Measurements from ENCODE around the gene BNC2. TPM values are rescaled to one million over a fixed set of nuclear protein-coding genes. Genes with fewer than 3 reads are reported as not detected.

The BNC2 gene
- total RNA-seq, 2 donors from 2014 or later = 0.99 to 1.8 TPM

GRCh38 chr9:16515207-16515606 is 355.3 kb downstream of the BNC2 start:
- Histone ChIP-seq H3K4me3 (no peak overlapping the region), H3K9me3 (no peaks in the 10 kb centered on the region), H3K36me3 (replicated peaks in 1 of 2; ENCODE audit: insufficient read depth in 1 of 2, low read depth in 2 of 2) (no peaks in the 10 kb centered on the region), H3K27ac (no peak overlapping the region), H3K4me1 (no peaks in the 10 kb centered on the region), H3K27me3 (no peaks in the 10 kb centered on the region)
- WGBS, 2 donors = 36 to 48% methylated on average over 12 of the region's 12 CpGs
- intact Hi-C loops (cut with DNase I) = no loop called here
- ATAC-seq (no peak), DNase-seq (no peak)
- TF ChIP-seq POLR2A (IDR thresholded peaks at IDR 0.05) (no peak), CTCF (IDR thresholded peaks at IDR 0.05) (no peak)

- Histone ChIP-seq H3K36me3 (replicated peaks in 1 of 2; ENCODE audit: insufficient read depth in 1 of 2, low read depth in 2 of 2) (no peaks in the 10 kb centered on the region), H3K4me3 (no peak overlapping the region), H3K4me1 (no peaks in the 10 kb centered on the region), H3K27ac (no peak overlapping the region), H3K27me3 (no peaks in the 10 kb centered on the region), H3K9me3 (no peaks in the 10 kb centered on the region)
- WGBS, 2 donors = 56 to 61% methylated on average over 1 of the region's 1 CpG
- intact Hi-C loops (cut with DNase I) = no loop called here
- ATAC-seq (no peak), DNase-seq (no peak)
- no peak for TF ChIP-seq CTCF (IDR thresholded peaks at IDR 0.05)
- TF ChIP-seq POLR2A (IDR thresholded peaks at IDR 0.05) = no peak
Measured at GRCh38 chr9:16514131-16514530, 356.3 kb downstream of the BNC2 start.

GRCh38 chr9:16512281-16512680 is 358.2 kb downstream of the BNC2 start:
- Histone ChIP-seq H3K27ac (no peak overlapping the region), H3K36me3 (replicated peaks in 1 of 2; ENCODE audit: insufficient read depth in 1 of 2, low read depth in 2 of 2) (no peaks in the 10 kb centered on the region), H3K9me3 (no peaks in the 10 kb centered on the region), H3K4me3 (no peak overlapping the region), H3K27me3 (no peaks in the 10 kb centered on the region), H3K4me1 (no peaks in the 10 kb centered on the region)
- DNase-seq (no peak), ATAC-seq (no peak)
- intact Hi-C loops (cut with DNase I) = no loop called here
- TF ChIP-seq POLR2A (IDR thresholded peaks at IDR 0.05) (no peak), CTCF (IDR thresholded peaks at IDR 0.05) (no peak)
- WGBS, 2 donors = 88% methylated on average over 4 of the region's 4 CpGs

- H3K27ac ChIP-seq = no peak overlapping the region
- H3K9me3 ChIP-seq = no peaks in the 10 kb centered on the region
- TF ChIP-seq POLR2A (IDR thresholded peaks at IDR 0.05) (no peak), CTCF (IDR thresholded peaks at IDR 0.05) (no peak)
- intact Hi-C loops (cut with DNase I) = no loop called here
- H3K4me1 ChIP-seq = no peaks in the 10 kb centered on the region
- H3K27me3 ChIP-seq = no peaks in the 10 kb centered on the region
- H3K4me3 ChIP-seq = no peak overlapping the region
- DNase-seq (no peak), ATAC-seq (no peak)
- H3K36me3 ChIP-seq (replicated peaks in 1 of 2; ENCODE audit: insufficient read depth in 1 of 2, low read depth in 2 of 2) = no peaks in the 10 kb centered on the region
- WGBS, 2 donors = 84 to 86% methylated on average over 2 of the region's 2 CpGs
Measured at GRCh38 chr9:16510482-16510881, 360.0 kb downstream of the BNC2 start.

- Histone ChIP-seq H3K4me3 (no peak overlapping the region), H3K9me3 (no peaks in the 10 kb centered on the region), H3K4me1 (no peaks in the 10 kb centered on the region), H3K36me3 (replicated peaks in 1 of 2; ENCODE audit: insufficient read depth in 1 of 2, low read depth in 2 of 2) (no peaks in the 10 kb centered on the region), H3K27me3 (no peaks in the 10 kb centered on the region), H3K27ac (no peak overlapping the region)
- no peak for TF ChIP-seq CTCF (IDR thresholded peaks at IDR 0.05)
- no peak for TF ChIP-seq POLR2A (IDR thresholded peaks at IDR 0.05)
- ATAC-seq = no peak
- DNase-seq = no peak
- WGBS, 2 donors = 70% methylated on average over 5 of the region's 5 CpGs
- intact Hi-C loops (cut with DNase I) = no loop called here
Measured at GRCh38 chr9:16509997-16510396, 360.5 kb downstream of the BNC2 start.
